ENCODE results near the gene PNPLA6.

Gene PNPLA6

DNA sequence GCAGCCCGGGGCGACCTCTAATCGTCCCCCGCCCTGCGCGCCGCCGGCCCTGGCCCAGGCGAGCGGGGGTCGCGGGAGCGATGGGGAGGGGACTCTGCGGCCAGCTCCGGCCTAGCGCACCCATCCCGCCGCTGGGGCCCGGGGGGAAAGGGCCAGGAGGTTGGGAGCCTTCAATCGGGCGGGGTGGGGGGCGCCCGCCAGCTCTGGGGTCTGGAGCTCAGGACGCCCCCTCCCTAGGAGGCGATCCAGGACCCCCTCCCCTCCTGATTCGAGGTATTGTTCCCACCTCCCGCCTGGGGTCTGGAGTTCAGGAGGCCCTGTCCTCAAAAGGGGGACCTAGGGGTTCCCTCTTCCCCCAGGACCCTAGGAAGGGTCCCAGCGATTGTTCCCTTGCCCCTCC is 19.2 kb upstream of the PNPLA6 start:
- DNase-seq, result no peak

DNA sequence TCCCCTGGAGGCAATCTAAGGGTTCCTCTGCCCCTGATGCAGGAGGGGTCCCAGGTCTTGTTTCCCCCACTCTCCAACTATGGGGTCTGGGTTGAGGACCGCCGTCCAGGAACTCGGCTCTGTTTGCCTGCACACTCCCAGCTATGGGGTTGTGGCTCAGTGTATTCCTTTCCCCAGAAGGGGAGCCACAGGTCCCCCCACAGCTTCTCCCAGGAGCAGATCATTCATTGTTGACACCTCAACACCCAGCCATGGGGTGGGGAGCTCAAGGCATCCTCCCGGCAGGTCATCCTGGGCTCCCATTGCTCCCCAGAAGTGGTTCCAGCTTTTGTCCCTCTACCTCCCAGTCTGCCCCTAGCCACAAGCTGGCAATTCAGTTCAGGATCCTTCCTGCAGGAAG is 18.6 kb upstream of the PNPLA6 start:
- DNase-seq, result no peak

- no peak for DNase-seq
These were observed 16.0 kb upstream of the PNPLA6 start for GRCh38 chr19:7519361-7520130.

DNA sequence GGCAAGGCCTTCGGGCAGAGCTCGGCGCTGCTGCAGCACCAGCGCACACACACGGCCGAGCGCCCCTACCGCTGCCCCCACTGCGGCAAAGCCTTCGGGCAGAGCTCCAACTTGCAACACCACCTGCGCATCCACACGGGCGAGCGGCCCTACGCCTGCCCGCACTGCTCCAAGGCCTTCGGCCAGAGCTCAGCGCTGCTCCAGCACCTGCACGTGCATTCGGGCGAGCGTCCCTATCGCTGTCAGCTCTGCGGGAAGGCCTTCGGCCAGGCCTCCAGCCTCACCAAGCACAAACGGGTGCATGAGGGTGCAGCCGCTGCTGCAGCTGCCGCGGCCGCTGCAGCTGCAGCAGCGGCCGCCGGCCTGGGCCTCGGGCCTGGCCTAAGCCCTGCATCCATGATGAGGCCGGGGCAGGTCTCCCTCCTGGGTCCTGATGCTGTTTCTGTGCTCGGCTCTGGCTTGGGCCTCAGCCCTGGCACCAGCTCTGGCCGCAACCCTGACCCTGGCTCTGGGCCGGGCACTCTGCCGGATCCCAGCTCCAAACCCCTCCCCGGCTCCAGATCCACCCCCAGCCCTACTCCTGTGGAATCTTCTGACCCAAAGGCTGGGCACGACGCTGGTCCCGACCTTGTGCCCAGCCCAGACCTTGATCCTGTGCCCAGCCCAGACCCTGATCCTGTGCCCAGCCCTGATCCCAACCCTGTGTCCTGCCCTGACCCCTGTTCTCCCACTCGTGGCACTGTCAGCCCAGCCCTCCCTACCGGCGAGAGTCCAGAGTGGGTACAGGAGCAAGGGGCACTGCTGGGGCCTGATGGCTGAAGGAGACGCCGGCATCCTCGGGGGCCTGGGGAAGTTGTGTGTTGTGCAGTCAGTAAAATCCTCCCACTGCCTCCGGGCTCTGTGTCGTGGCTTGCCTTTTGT is 15.1 kb upstream of the PNPLA6 start:
- no peak for DNase-seq

GRCh38 chr19:7521551-7522071 is 13.9 kb upstream of the PNPLA6 start:
- no peak for DNase-seq

DNA sequence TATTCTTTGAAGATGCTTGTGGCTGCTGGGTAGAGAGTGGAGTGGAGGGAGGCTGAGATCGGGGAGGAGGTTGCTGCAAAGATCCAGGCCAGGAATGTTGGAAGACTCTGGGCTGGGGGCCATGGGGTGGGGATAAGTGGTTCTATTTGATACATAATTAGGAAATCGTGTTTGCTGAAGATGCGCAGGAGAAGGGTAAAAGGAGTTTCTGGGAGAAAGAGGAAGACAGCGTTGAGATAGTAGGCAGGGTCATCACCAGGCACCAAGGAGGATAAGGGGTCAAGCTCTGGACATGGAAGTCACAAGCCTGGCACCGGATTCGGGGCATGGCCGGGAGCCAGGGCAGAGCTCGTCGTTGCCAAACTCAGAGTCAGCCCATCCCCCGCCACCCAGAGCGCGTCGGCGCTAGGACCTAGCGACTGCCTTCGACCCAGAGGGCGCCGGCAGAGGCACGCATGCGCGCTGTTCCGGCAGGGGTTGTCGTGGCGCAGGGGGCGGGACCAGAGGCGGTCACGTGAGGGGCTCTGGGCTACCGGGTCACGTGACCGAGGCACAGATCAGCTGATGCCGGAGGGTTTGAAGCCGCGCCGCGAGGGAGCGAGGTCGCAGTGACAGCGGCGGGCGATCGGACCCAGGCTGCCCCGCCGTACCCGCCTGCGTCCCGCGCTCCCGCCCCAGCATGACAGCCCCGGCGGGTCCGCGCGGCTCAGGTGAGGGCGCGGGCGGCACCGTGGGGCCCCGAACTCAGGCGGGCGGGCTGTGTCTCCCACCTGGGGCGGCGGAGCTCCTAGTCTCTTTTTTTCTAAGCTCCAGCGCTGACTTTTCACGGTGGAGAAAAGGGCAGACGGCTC is 13.2 kb upstream of the PNPLA6 start, which contains the start of gene MCOLN1:
Gene MCOLN1 (plus strand): TSS at position 553 of the 851 bp plus-strand sequence. CDS start 127 bp downstream, at position 680.
- peak; percentile 94 for DNase-seq

- DNase-seq, result no peak
These were observed 12.4 kb upstream of the PNPLA6 start for GRCh38 chr19:7522923-7523667.

GRCh38 chr19:7524523-7524922 is 11.0 kb upstream of the PNPLA6 start:
- DNase-seq, result no peak

DNA sequence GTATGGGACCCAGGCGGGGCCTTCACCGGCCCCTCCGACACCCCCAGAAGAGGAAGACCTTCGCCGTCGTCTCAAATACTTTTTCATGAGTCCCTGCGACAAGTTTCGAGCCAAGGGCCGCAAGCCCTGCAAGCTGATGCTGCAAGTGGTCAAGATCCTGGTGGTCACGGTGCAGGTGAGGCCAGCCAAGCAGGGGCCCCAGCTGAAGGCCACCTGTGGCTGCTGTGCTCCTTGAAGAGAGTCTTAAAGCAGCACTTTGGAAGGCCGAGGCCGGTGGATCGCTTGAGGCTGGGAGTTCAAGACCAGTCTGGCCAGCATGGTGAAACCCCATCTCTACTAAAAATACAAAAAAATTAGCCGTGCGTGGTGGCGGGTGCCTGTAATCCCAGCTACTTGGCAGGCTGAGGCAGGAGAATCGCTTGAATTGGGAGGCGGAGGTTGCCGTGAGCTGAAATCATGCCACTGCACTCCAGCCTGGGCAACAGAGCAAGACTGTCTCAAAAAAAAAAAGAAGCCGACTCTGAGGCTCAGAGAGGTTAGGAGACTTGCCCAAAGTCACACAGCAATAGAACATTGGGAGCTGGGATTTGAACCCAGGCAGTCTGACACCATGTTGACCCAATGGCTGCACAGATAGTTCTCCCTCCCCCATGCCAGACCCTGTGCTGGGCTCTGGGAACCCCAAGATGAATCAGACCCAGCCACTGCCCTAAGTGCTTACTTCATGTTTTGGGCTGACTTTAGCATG is 10.4 kb upstream of the PNPLA6 start:
- no peak for DNase-seq

DNA sequence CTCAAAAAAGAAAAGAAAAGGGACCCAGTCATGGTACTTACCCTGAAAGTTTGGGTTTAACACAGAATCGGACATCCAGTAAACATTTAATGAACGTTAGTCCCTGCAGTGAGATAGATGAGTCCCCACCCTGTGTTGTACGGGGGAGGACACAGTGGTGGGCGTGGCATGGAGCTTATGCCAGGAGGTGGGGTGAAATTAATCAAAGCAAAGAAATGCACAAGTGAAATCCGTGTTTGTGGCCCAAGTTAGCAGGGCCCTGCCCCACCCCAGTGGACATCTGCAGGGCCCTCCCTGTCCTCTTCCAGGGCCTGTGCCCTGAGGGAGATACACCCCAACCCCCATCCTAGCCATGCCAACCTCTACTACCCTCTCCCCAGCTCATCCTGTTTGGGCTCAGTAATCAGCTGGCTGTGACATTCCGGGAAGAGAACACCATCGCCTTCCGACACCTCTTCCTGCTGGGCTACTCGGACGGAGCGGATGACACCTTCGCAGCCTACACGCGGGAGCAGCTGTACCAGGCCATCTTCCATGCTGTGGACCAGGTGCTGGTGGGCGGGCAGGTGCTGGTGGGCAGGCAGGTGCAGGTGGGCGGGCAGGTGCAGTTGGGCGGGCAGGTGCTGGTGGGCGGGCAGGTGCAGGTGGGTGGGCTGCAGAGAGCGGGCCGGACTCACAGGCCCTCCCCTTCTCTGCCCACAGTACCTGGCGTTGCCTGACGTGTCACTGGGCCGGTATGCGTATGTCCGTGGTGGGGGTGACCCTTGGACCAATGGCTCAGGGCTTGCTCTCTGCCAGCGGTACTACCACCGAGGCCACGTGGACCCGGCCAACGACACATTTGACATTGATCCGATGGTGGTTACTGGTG is 9.2 kb upstream of the PNPLA6 start:
- DNase-seq, result no peak

- DNase-seq, result no peak
These were observed 7.9 kb upstream of the PNPLA6 start for GRCh38 chr19:7527516-7528191.

DNA sequence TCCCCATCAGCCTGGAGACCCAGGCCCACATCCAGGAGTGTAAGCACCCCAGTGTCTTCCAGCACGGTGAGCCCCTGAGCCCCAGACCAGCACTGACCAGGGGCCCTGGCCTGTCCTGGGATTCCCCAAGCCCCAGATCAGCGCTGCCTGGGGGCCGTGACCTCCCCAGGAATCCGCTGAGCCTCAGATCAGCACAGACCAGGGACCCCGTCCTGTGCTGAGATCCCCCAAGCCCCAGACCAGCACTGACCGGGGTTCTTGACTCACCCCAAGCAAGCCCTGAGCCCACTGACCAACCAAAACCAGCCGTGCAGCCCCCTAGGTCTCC is 7.4 kb upstream of the PNPLA6 start:
- no peak for DNase-seq

DNA sequence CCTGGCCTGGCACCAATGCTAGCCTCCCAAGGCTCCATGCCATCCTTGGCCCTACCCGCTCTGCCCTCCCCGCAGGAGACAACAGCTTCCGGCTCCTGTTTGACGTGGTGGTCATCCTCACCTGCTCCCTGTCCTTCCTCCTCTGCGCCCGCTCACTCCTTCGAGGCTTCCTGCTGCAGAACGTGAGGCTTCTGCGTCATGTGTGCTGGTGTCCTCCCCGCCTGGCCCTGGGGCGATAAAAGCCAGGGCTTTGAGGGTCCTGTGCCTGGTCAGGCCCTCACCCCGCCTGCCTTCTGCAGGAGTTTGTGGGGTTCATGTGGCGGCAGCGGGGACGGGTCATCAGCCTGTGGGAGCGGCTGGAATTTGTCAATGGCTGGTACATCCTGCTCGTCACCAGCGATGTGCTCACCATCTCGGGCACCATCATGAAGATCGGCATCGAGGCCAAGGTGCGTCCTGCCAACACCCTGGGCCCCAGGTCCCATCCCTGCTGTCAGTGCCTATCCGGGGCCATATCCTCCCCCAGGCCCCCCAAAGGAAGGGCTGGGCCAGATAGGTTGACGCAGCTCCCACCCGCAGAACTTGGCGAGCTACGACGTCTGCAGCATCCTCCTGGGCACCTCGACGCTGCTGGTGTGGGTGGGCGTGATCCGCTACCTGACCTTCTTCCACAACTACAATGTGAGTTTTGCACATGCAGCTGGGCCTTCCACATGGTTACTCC is 6.8 kb upstream of the PNPLA6 start:
- DNase-seq, result no peak

DNA sequence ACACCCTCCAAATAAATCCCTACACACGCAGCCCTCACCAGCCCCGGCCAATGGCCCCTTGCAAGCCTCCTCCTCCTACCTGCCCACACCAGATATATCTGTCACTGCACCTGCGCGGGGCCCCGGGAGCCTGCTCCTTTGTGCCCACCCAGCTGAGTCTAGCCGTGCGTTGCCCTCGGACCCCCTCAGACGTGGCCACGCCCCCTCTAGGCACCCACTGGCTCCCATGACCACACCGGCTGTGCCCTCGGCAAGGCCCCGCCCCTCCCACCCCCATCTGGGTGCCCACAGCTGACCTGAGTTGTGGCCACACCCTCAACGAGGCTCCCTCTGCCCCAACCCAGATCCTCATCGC is 6.3 kb upstream of the PNPLA6 start:
- DNase-seq, result no peak

- DNase-seq, result no peak
These were observed 5.7 kb upstream of the PNPLA6 start for GRCh38 chr19:7529610-7530490.

DNA sequence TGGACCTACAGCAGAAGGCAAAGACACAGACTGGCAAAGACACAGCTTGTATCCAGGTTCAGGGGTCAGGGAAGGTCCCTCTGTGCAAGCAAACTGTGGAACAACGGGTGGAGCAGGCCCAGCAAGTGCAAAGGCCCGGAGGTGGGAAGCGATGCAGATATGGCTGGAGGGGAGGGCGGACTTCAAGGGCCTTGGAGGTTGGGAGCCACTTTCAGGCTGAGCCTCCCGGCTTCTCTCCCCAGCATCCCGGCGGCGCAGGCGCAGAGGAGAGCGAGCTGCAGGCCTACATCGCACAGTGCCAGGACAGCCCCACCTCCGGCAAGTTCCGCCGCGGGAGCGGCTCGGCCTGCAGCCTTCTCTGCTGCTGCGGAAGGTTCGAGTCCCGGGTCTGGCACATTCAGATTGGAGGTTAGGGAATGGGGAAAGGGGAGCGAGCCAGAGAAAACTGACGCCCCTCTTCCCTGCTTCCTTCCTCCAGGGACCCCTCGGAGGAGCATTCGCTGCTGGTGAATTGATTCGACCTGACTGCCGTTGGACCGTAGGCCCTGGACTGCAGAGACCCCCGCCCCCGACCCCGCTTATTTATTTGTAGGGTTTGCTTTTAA is 2.1 kb upstream of the PNPLA6 start:
- DNase-seq, result no peak

DNA sequence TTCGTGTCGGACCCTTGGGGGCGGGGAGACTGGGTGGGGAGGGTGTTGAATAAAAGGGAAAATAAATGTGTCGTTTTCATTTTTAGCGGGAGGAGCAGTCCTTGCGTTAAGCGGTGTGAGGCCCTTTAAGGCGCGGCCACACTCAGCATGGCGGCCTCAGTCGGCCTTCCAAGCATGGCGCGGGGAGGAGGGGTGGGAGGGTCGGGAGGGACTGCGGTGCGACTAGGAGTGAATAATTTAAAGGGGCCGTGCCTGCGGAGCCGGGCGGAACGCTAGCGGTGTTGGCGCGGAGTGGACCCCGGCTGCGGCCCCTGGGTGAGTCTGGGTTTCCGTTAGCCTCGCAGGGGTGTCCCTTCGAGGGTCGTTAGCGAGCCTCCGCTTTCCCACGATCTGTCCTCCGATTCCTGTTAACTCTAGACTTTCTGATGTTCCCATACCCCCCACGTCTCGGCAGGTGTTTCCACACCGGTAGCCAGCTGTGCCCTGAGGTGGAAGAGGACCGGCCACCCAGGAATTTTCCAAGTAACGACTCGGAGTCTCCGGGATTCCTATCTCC is 1.5 kb upstream of the PNPLA6 start:
- DNase-seq, result peak; percentile 79

All from NCI-H146 (cell line).